K562 (cell line): ENCODE measurements around the gene SLFN14. TPM values are rescaled to one million over a fixed set of nuclear protein-coding genes. Genes with fewer than 3 reads are reported as not detected.
A peak's percentile ranks its signal among the peaks of the same experiment; 100 is the strongest.

Experiments
- AFF4 ChIP-seq: sonication (generic); formaldehyde crosslinking; IDR thresholded peaks from 2 replicates; pipeline ENCODE4 v1.8.0; 2023; ENCODE audit warnings: mild to moderate bottlenecking, missing genetic modification reagents
- BHLHE40 ChIP-seq: IDR thresholded peaks from 2 replicates; pipeline ENCODE4 v1.6.1; 2011; ENCODE audit warnings: low read length, improper control_type of control experiment
- CBX1 ChIP-seq: sonication (generic); IDR thresholded peaks from 2 replicates; pipeline ENCODE4 v1.6.1; 2016; ENCODE audit warnings: antibody characterized with exemption, low read depth, mild to moderate bottlenecking
- DIDO1 ChIP-seq: fragments of 450-650 bp; IDR thresholded peaks from 2 replicates; pipeline ENCODE4 v1.6.1; 2016; ENCODE audit warnings: low read depth, missing biosample characterization, missing genetic modification characterization
- GTF2B ChIP-seq: IDR thresholded peaks from 2 replicates; pipeline ENCODE4 v1.6.1; 2011; ENCODE audit not compliant: insufficient read length; ENCODE audit errors: extremely low read depth
- MAFK ChIP-seq: IDR thresholded peaks from 2 replicates; pipeline ENCODE4 v1.6.1; 2011; ENCODE audit warnings: low read length, improper control_type of control experiment
- MXD1 ChIP-seq: fragments of 250-450 bp; sonication (Bioruptor Pico); IDR thresholded peaks from 2 replicates; pipeline ENCODE4 v1.8.0; 2021; ENCODE audit warnings: borderline replicate concordance, mild to moderate bottlenecking, moderate library complexity; ENCODE audit not compliant: poor library complexity, severe bottlenecking
- MYBL2 ChIP-seq, 2 experiments: fragments of 450-650 bp in 1 of 2; sonication (generic) in 1 of 2; formaldehyde crosslinking in 1 of 2; IDR thresholded peaks; 2 replicates each; pipeline versions ENCODE4 v1.6.1 to v1.8.1; 2017 to 2022; ENCODE audit warnings: borderline replicate concordance in 1 of 2, inconsistent platforms in 1 of 2, low read depth in 1 of 2, mild to moderate bottlenecking in 1 of 2, missing genetic modification reagents in 1 of 2, moderate library complexity in 1 of 2
- NCOA1 ChIP-seq: fragments of 450-650 bp; IDR thresholded peaks from 2 replicates; pipeline ENCODE4 v1.6.1; 2016; ENCODE audit warnings: low read depth
- NR0B1 ChIP-seq: fragments of 450-650 bp; IDR thresholded peaks from one replicate; pipeline ENCODE4 v1.6.1; 2018; ENCODE audit warnings: mild to moderate bottlenecking, moderate library complexity; ENCODE audit not compliant: partially characterized antibody
- PHB ChIP-seq: fragments of 250-450 bp; sonication (Bioruptor Pico); IDR thresholded peaks from 2 replicates; pipeline ENCODE4 v1.5.0; 2021
- PHF8 ChIP-seq: fragments of 200-600 bp; sonication (generic); IDR thresholded peaks from 2 replicates; pipeline ENCODE4 v1.6.1; 2012; ENCODE audit warnings: mixed run types, mild to moderate bottlenecking, inconsistent platforms, low read length, moderate library complexity, borderline replicate concordance
- PPARD ChIP-seq: fragments of 250-450 bp; sonication (Bioruptor Pico); IDR thresholded peaks from 2 replicates; pipeline ENCODE4 v1.8.0; 2022; ENCODE audit warnings: inconsistent platforms, mild to moderate bottlenecking, moderate library complexity
- PRMT5 ChIP-seq: sonication (generic); formaldehyde crosslinking; IDR thresholded peaks from 2 replicates; pipeline ENCODE4 v1.5.0; 2020; ENCODE audit warnings: missing genetic modification reagents
- TCF3 ChIP-seq: sonication (generic); formaldehyde crosslinking; IDR thresholded peaks from 2 replicates; pipeline ENCODE4 v1.4.0; 2020; ENCODE audit warnings: mild to moderate bottlenecking, missing genetic modification reagents
- ZFP36 ChIP-seq: fragments of 150-350 bp; IDR thresholded peaks from 2 replicates; pipeline ENCODE4 v1.6.1; 2018; ENCODE audit warnings: low read length, low read depth; ENCODE audit not compliant: partially characterized antibody
- ZNF24 ChIP-seq: fragments of 450-650 bp; IDR thresholded peaks from 2 replicates; pipeline ENCODE4 v1.6.1; 2016
- ZNF436 ChIP-seq: fragments of 250-450, 450-650 bp; sonication (Bioruptor Pico); formaldehyde crosslinking; IDR thresholded peaks from 2 replicates; pipeline ENCODE4 v1.7.0; 2020; ENCODE audit warnings: mild to moderate bottlenecking
- ZNF717 ChIP-seq: fragments of 250-450 bp; sonication (Bioruptor Pico); IDR thresholded peaks from 2 replicates; pipeline ENCODE4 v1.5.0; 2021
- ZNF75A ChIP-seq: fragments of 450-650 bp; formaldehyde crosslinking; IDR thresholded peaks from 2 replicates; pipeline ENCODE4 v1.4.0; 2020; ENCODE audit warnings: mild to moderate bottlenecking
- polyA plus RNA-seq, 8 experiments: library from polyadenylated mRNA; depleted of rRNA in 4 of 8; stranded (reverse) in 5 of 8; unstranded in 3 of 8; fragments of >200 nt; fragmentation: Nextera tagmentation in 2 of 8; fragmentation: Illumina TruSeq in 1 of 8; extraction: Ambion mirVana in 2 of 8; extraction: Trizol in 1 of 8; gene quantifications; 2 replicates each; pipeline versions ENCODE4 v1.2.1 to v1.2.3, GENCODE V29; 2011 to 2014; ENCODE audit warnings: inconsistent platforms in 1 of 8, missing spikeins in 1 of 8
- total RNA-seq, 7 experiments: library from RNA; depleted of rRNA in 6 of 7; stranded (reverse); fragments of >200 nt in 6 of 7; fragmentation: Illumina TruSeq in 2 of 7; extraction: Trizol in 2 of 7; gene quantifications; 2 replicates each; pipeline versions ENCODE4 v1.2.1 to v1.2.3, GENCODE V29; 2011 to 2021; ENCODE audit warnings: low replicate concordance in 1 of 7

SLFN14 gene
- total and polyA plus RNA-seq, 9 of the 15 experiments (the other 6 are each of a cell fraction or from before 2014, with no cell fraction given), result 1.3 to 4.3 (median 3.1) TPM

GRCh38 chr17:35587074-35587961 is 26.7 kb upstream of the SLFN14 start, which contains the start of gene AP2B1 (continued):
- no peak for TF ChIP-seq CBX1
- TF ChIP-seq PHB (CRISPR knock-in tag), result no peak
- no peak for TF ChIP-seq ZNF436 (CRISPR knock-in tag)
- TF ChIP-seq ZNF24, result peak; percentile 41; the same call in 1 of the 2 replicates
- no peak; the same call in 1 of the 2 replicates for TF ChIP-seq MAFK
- TF ChIP-seq PHF8, result peak; percentile 67; the same call in 1 of the 2 replicates
- TF ChIP-seq BHLHE40, result peak; percentile 74
- TF ChIP-seq ZNF75A, result no peak
- peak; percentile 92 for TF ChIP-seq NCOA1
- TF ChIP-seq AFF4 (CRISPR knock-in tag), result peak; percentile 1; the same call in 1 of the 2 replicates
- 0 out of 2 replicates have a peak, but pooled peaks have one; percentile 41 for TF ChIP-seq MYBL2 (IDR thresholded peaks at IDR 0.05; ENCODE audit: low read depth)
- no peak for TF ChIP-seq MYBL2 (CRISPR knock-in tag; IDR thresholded peaks at IDR 0.05; ENCODE audit: borderline replicate concordance)
- TF ChIP-seq TCF3 (CRISPR knock-in tag), result no peak; the same call in 1 of the 2 replicates
- TF ChIP-seq GTF2B, result no peak
- TF ChIP-seq MXD1 (CRISPR knock-in tag), result no peak
- no peak for TF ChIP-seq PRMT5
- no peak for TF ChIP-seq PPARD (CRISPR knock-in tag)
- peak; percentile 92 for TF ChIP-seq DIDO1 (tag)
- TF ChIP-seq NR0B1, result no peak
- TF ChIP-seq ZFP36, result peak; percentile 21
- TF ChIP-seq ZNF717, result no peak
